Naive thymus-derived CD4-positive, alpha-beta T cell (primary cell): ENCODE measurements around the gene ABLIM3. TPM values are rescaled to one million over a fixed set of nuclear protein-coding genes. Genes with fewer than 3 reads are reported as not detected.

ENCODE experiments used
- ATAC-seq: fragments of 150-1000 bp; cut with Tn5 transposase; 2 replicates; pipeline ENCODE4 v1.10.0; 2021; ENCODE audit warnings: mild to moderate bottlenecking, moderate library complexity
- CTCF ChIA-PET: fragments of 350-600 bp; sonication (Branson Sonifier 250); formaldehyde crosslinking; loops from one replicate; lab custom pipeline; 2021; ENCODE audit warnings: antibody characterized with exemption; lab: Charles Lee
- POLR2A ChIA-PET: fragments of 350-600 bp; sonication (Branson Sonifier 250); formaldehyde crosslinking; loops from one replicate; lab custom pipeline; 2021; ENCODE audit warnings: antibody characterized with exemption, inconsistent platforms; lab: Charles Lee
- DNase-seq, 9 donors: peaks; one replicate each; pipeline versions ENCODE4 v3.0.0 to v3.0.0-alpha.2; 2020 to 2022; ENCODE audit warnings: mixed read lengths in 1 of 9
- H3K27ac ChIP-seq: one replicate; pipeline ENCODE4 v1.7.0; 2013; ENCODE audit warnings: mild to moderate bottlenecking, low read depth, low read length, moderate library complexity
- H3K27me3 ChIP-seq, 2 donors: one replicate each; pipeline ENCODE4 v1.7.0; 2013; ENCODE audit warnings: low read length in 2 of 2, mild to moderate bottlenecking in 2 of 2, moderate library complexity in 2 of 2; ENCODE audit not compliant: control insufficient read depth in 2 of 2, insufficient read depth in 2 of 2
- H3K36me3 ChIP-seq, 3 experiments: 1 replicate in 2 of 3; 2 replicates in 1 of 3; pipeline ENCODE4 v1.7.0; 2013; ENCODE audit warnings: low read length in 3 of 3, mild to moderate bottlenecking in 3 of 3, moderate library complexity in 1 of 3; ENCODE audit not compliant: insufficient read depth in 3 of 3, control insufficient read depth in 2 of 3
- H3K4me1 ChIP-seq, 2 donors: one replicate each; pipeline ENCODE4 v1.7.0; 2013; ENCODE audit warnings: low read length in 2 of 2, mild to moderate bottlenecking in 2 of 2, moderate library complexity in 1 of 2; ENCODE audit not compliant: control insufficient read depth in 2 of 2, insufficient read depth in 2 of 2
- H3K4me3 ChIP-seq: 2 replicates; pipeline ENCODE4 v1.7.0; 2013; ENCODE audit warnings: mild to moderate bottlenecking, low read length
- H3K9me3 ChIP-seq, 3 experiments: 1 replicate in 2 of 3; 2 replicates in 1 of 3; pipeline ENCODE4 v1.7.0; 2013; ENCODE audit warnings: low read length in 3 of 3; ENCODE audit not compliant: control insufficient read depth in 2 of 3
- H3K27ac Mint-ChIP-seq, 9 donors: one replicate each; pipeline ENCODE4 v1.8.0; 2020 to 2022; ENCODE audit warnings: mixed read lengths in 9 of 9, mild to moderate bottlenecking in 8 of 9, moderate library complexity in 5 of 9, inconsistent platforms in 2 of 9
- H3K27me3 Mint-ChIP-seq, 5 donors: one replicate each; pipeline ENCODE4 v1.8.0; 2021 to 2022; ENCODE audit warnings: mixed read lengths in 5 of 5, mild to moderate bottlenecking in 1 of 5
- H3K36me3 Mint-ChIP-seq, 5 donors: one replicate each; pipeline ENCODE4 v1.8.0; 2020 to 2022; ENCODE audit warnings: mixed read lengths in 5 of 5, mild to moderate bottlenecking in 3 of 5, inconsistent platforms in 1 of 5
- H3K4me1 Mint-ChIP-seq, 7 donors: one replicate each; pipeline ENCODE4 v1.8.0; 2020 to 2022; ENCODE audit warnings: mixed read lengths in 7 of 7, mild to moderate bottlenecking in 3 of 7, inconsistent platforms in 1 of 7
- H3K4me3 Mint-ChIP-seq, 10 donors: one replicate each; pipeline ENCODE4 v1.8.0; 2020 to 2022; ENCODE audit warnings: mild to moderate bottlenecking in 10 of 10, mixed read lengths in 10 of 10, moderate library complexity in 6 of 10, inconsistent platforms in 2 of 10
- H3K9me3 Mint-ChIP-seq, 11 donors: one replicate each; pipeline ENCODE4 v1.8.0; 2020 to 2022; ENCODE audit warnings: mixed read lengths in 11 of 11, mild to moderate bottlenecking in 4 of 11, inconsistent platforms in 1 of 11, moderate library complexity in 1 of 11
- intact Hi-C, 2 donors: fragments of 100-400 bp; cut with micrococcal nuclease; formaldehyde crosslinking; loops; one replicate each; pipeline ENCODE4 v1.15.1; 2023
- polyA plus RNA-seq, 2 donors: library from polyadenylated mRNA; unstranded; fragments of 300-500 nt; fragmentation: Illumina TruSeq; gene quantifications; one replicate each; pipeline ENCODE4 v1.2.3, GENCODE V29; 2021
- total RNA-seq, 6 experiments: library from RNA in 5 of 6; stranded (reverse) in 5 of 6; gene quantifications; 1 replicate in 5 of 6; 2 replicates in 1 of 6; pipeline ENCODE4 v1.2.3 and lab custom pipeline; 2021 to 2026

ABLIM3 gene
- total and polyA plus RNA-seq, 7 experiments from 2014 or later, result 0.08 to 1.3 TPM; not detected in 5

DNA sequence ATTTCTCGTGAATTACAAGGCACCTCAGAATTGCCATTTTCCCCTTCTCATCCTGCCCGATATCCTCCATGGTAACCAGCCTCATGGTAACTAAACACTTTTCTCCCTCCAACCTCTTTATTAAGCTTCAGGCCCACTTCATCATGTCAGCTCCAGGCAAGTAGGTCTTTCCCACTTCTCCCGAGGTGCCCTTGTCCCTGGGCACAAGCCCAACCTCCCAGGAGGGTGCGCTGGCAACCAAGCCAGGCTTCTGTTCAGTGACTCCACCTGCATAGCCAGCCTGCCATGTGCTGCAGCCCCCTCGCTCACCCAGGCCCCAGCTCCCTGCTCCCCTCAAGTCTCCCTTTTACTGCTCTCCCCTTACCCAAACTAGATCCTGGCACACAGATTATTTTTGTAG, 83.0 kb downstream of the ABLIM3 start:
- POLR2A ChIA-PET, result no interaction called here
- peaks cover 0 to 4% (median 2%) of the 10 kb centered on the region in 7 donors for H3K4me1 Mint-ChIP-seq
- Histone ChIP-seq H3K4me3 (no peak overlapping the region), H3K27me3 (no peaks in the 10 kb centered on the region), H3K36me3 (no peaks in the 10 kb centered on the region), H3K9me3 (no peaks in the 10 kb centered on the region), H3K27ac (no peak overlapping the region), H3K4me1 (no peaks in the 10 kb centered on the region)
- CTCF ChIA-PET, result interaction anchor here (2.2 to 2.4 kb wide), 2 partner anchors 12 to 82 kb away, joined by 9 to 10 read pairs; partner anchors contain the start of gene ABLIM3
- no peaks in the 10 kb centered on the region for H3K36me3 Mint-ChIP-seq
- intact Hi-C loops, result loop anchor here in 1 of 2 donors (2.0 kb wide), 1 partner anchor 41 kb away; no protein-coding TSS in a partner anchor
- no peak for DNase-seq
- H3K4me3 Mint-ChIP-seq, result no peak overlapping the region
- no peak for ATAC-seq
- no peak overlapping the region for H3K27ac Mint-ChIP-seq
- H3K9me3 Mint-ChIP-seq, result no peaks in the 10 kb centered on the region
- peaks cover 0 to 6% (median 4%) of the 10 kb centered on the region in 5 donors for H3K27me3 Mint-ChIP-seq

DNA sequence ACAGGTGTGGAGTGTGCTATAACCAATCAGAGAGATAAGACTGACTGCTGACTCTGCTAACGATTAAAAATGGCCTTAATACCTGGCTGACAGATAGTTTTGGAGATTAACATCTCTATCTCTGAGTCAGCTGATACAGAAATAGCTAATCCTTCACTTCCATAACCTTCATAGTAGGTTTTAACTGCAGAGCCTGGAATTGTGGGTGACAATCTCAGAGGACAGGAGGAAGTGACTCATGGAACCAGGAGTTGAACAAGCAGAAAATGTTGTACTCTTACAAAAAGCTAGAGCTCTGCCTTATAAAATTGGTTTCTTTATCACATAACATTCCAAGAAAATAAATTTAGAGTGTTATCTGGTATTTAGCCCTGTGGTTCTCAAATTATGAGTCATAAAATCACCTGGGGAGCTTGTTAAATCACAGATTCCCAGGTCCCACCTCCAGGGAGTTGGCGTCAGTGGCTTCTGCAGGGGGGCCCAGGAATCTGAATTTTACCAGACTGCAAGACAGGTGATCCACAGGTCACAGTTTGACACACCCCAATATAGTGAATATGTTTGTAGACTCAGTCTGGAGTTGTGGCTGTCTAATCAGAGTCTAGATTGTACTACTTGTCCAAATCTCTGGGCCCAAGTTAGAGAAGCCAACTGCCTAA, 86.0 kb downstream of the ABLIM3 start:
- Histone ChIP-seq H3K4me3 (no peak overlapping the region), H3K36me3 (no peaks in the 10 kb centered on the region), H3K27ac (no peak overlapping the region), H3K27me3 (no peaks in the 10 kb centered on the region), H3K9me3 (no peaks in the 10 kb centered on the region), H3K4me1 (no peaks in the 10 kb centered on the region)
- Mint-ChIP-seq H3K9me3 (no peaks in the 10 kb centered on the region), H3K36me3 (no peaks in the 10 kb centered on the region), H3K27ac (no peak overlapping the region), H3K4me1 (peaks cover 0 to 4% (median 2%) of the 10 kb centered on the region in 7 donors), H3K4me3 (no peak overlapping the region), H3K27me3 (peaks cover 4 to 6% (median 4%) of the 10 kb centered on the region in 5 donors)
- no peak for ATAC-seq
- CTCF ChIA-PET, result no interaction called here
- intact Hi-C loops, result no loop called here
- no peak for DNase-seq
- POLR2A ChIA-PET, result no interaction called here

DNA sequence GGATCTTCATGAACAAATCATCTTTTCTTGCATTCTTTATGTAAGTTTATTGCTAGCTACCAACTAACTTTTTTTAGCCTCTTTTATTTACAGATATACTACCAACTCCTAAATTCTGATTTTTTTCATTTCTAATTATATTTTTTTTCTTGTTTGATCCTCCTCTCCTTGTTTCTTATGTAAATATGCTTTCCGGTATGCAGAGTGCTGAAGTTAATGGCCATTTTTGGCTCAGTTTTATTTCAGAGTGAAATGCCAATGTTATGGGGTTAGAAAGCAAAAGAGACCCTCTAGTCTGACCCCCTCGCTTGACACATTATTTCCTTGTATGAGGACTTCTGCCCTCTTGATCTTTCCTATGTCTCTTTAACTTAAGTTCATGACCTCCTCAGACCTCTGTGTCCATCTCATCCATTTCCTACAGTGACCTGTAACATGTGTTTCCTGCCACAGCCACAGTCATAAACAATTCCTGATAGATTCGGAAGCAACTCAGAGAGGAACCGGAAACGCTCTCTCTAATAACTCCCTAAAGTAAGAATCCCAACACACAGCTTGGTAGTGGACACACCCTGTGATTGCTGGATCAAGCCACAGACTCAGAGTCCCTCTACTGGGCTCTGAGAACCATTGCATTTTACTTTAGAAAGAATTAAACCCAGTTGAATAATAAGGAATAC, 87.5 kb downstream of the ABLIM3 start:
- H3K27me3 Mint-ChIP-seq, result peaks cover 0 to 13% (median 6%) of the 10 kb centered on the region in 5 donors
- Histone ChIP-seq H3K27ac (no peak overlapping the region), H3K27me3 (no peaks in the 10 kb centered on the region), H3K4me1 (no peaks in the 10 kb centered on the region), H3K9me3 (no peaks in the 10 kb centered on the region), H3K36me3 (no peaks in the 10 kb centered on the region), H3K4me3 (no peak overlapping the region)
- CTCF ChIA-PET, result no interaction called here
- no peaks in the 10 kb centered on the region for H3K9me3 Mint-ChIP-seq
- no peak overlapping the region for H3K4me3 Mint-ChIP-seq
- POLR2A ChIA-PET, result interaction anchor here (1.0 kb wide), 1 partner anchor 12 kb away, joined by 3 read pairs; no protein-coding TSS in a partner anchor
- H3K4me1 Mint-ChIP-seq, result peaks cover 0 to 4% (median 2%) of the 10 kb centered on the region in 7 donors
- no peaks in the 10 kb centered on the region for H3K36me3 Mint-ChIP-seq
- DNase-seq (no peak), ATAC-seq (no peak)
- H3K27ac Mint-ChIP-seq, result no peak overlapping the region
- intact Hi-C loops, result no loop called here

DNA sequence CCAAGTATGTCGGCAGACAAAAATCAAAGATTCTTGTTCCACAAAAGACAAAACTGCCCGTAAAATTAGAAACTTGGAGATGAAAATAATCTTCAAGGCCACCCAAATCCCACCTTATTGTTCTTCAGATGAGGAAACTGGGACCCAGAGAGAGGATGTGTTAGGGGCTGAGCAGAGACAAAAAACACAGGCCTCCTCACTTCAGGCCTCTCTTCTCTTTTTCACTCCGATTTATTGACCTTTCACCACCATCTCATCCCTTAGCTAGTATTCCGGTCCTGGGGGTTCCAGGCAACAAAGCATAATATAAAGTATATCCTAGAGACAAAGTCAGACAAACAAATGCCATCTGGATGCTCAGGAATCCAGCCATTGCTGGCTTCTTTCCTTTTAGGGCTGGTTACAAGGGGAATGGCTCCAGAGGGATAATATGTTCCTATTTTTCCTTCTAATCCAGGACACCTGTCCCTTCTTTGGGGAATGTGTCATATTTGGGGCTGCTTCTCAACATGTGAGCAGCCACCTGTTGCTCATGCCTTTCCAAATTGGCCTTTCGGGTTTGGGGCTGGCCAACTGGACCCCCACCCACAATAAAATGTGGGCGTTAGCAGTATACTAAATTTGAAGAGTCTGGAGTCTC, 88.1 kb downstream of the ABLIM3 start:
- POLR2A ChIA-PET, result interaction anchor here (0.6 kb wide), 1 partner anchor 29 kb away, joined by 3 read pairs; no protein-coding TSS in a partner anchor
- Mint-ChIP-seq H3K27ac (no peak overlapping the region), H3K4me3 (no peak overlapping the region), H3K9me3 (no peaks in the 10 kb centered on the region), H3K27me3 (peaks cover 0 to 19% (median 6%) of the 10 kb centered on the region in 5 donors), H3K36me3 (no peaks in the 10 kb centered on the region), H3K4me1 (peaks cover 0 to 4% (median 2%) of the 10 kb centered on the region in 7 donors)
- CTCF ChIA-PET, result interaction anchor here (1.0 kb wide), 1 partner anchor 15 kb away, joined by 3 read pairs; no protein-coding TSS in a partner anchor
- Histone ChIP-seq H3K27ac (no peak overlapping the region), H3K36me3 (no peaks in the 10 kb centered on the region), H3K4me3 (no peak overlapping the region), H3K27me3 (no peaks in the 10 kb centered on the region), H3K4me1 (no peaks in the 10 kb centered on the region), H3K9me3 (no peaks in the 10 kb centered on the region)
- DNase-seq (no peak), ATAC-seq (no peak)
- intact Hi-C loops, result no loop called here

DNA sequence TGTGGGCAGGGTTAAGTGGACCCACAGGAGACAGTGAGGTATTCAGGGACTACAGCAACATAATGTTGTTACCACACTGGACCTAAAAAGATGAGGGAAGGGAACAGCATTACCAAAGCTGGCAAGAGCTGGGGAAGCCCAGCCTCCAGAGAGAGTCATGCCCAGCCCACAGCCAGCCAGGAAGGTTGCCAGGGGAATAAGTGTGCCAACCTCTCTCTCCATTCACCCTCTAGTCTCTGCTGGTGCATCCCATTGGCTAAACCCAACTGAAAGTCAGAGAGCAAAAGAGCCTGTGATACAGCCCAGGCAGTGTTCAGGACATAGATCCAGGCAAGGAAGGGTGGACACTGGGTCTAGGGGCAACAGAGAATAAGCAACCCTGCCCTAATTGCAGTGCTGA, 94.5 kb downstream of the ABLIM3 start:
- Histone ChIP-seq H3K27me3 (no peaks in the 10 kb centered on the region), H3K9me3 (no peaks in the 10 kb centered on the region), H3K4me3 (no peak overlapping the region), H3K36me3 (no peaks in the 10 kb centered on the region), H3K4me1 (peaks cover 17 to 24% of the 10 kb centered on the region in 2 donors), H3K27ac (no peak overlapping the region)
- Mint-ChIP-seq H3K9me3 (peaks cover 0 to 6% (median 0%) of the 10 kb centered on the region in 11 donors), H3K36me3 (peaks cover 0 to 5% (median 0%) of the 10 kb centered on the region in 5 donors), H3K4me3 (no peak overlapping the region), H3K4me1 (peaks cover 0 to 37% (median 22%) of the 10 kb centered on the region in 7 donors), H3K27me3 (peaks cover 0 to 39% (median 8%) of the 10 kb centered on the region in 5 donors), H3K27ac (peak overlapping the region in 2 of 9 donors; percentile 12 to 24)
- DNase-seq, result no peak
- ATAC-seq, result no peak
- intact Hi-C loops, result no loop called here
- POLR2A ChIA-PET, result interaction anchor here (0.7 kb wide), 1 partner anchor 314 kb away, joined by 3 read pairs; no protein-coding TSS in a partner anchor
- CTCF ChIA-PET, result interaction anchor here (1.5 kb wide), 1 partner anchor 95 kb away, joined by 6 read pairs; the partner anchor contains the start of gene ABLIM3

DNA sequence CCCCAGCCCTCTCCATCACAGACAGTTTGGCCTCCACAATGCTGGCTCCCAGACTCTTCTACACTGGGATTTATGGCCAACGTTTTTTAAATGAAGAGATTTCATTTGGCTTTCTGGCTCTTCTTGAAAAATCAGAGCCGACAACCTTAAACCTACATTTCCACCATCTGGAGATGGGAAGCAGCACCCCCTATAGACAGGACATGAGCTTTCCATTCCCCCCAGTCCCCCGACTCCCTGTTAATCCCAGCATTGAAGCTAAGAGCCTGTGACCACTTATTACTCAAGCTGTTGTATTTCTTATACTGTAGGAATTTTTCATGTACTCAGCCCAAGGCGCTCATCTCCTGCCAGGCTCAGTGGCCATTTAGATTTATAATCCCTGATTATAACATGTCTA, 96.4 kb downstream of the ABLIM3 start:
- peak overlapping the region in 4 of 9 donors; percentile 2 to 92 (median 51) for H3K27ac Mint-ChIP-seq
- intact Hi-C loops, result no loop called here
- ChIA-PET CTCF (no interaction called here), POLR2A (interaction anchor here (0.9 kb wide), 1 partner anchor 9 kb away, joined by 3 read pairs; no protein-coding TSS in a partner anchor)
- no peak for DNase-seq
- Histone ChIP-seq H3K27ac (no peak overlapping the region), H3K4me1 (peaks cover 21 to 39% of the 10 kb centered on the region in 2 donors), H3K9me3 (no peaks in the 10 kb centered on the region), H3K27me3 (no peaks in the 10 kb centered on the region), H3K4me3 (no peak overlapping the region), H3K36me3 (no peaks in the 10 kb centered on the region)
- no peak for ATAC-seq
- H3K36me3 Mint-ChIP-seq, result peaks cover 0 to 8% (median 0%) of the 10 kb centered on the region in 5 donors
- peaks cover 0 to 6% (median 0%) of the 10 kb centered on the region in 11 donors for H3K9me3 Mint-ChIP-seq
- H3K4me3 Mint-ChIP-seq, result no peak overlapping the region
- H3K27me3 Mint-ChIP-seq, result peaks cover 0 to 39% (median 8%) of the 10 kb centered on the region in 5 donors
- H3K4me1 Mint-ChIP-seq, result peaks cover 0 to 54% (median 38%) of the 10 kb centered on the region in 7 donors
